Activated CD8-positive, alpha-beta memory T cell treated with anti-CD3 and anti-CD28 coated beads for 1 hour (primary cell): ENCODE data around the gene SMNDC1.
"Not testable (repeated sequence)": the region's sequence is repeated elsewhere in the genome, so short reads cannot be mapped to it uniquely, and the experiment has no call there.

Source experiments
- DNase-seq, 2 donors: peaks; one replicate each; pipeline ENCODE4 v3.0.0-alpha.2; 2020; ENCODE audit warnings: low read depth in 1 of 2; ENCODE audit errors: extremely low read depth in 1 of 2

The SMNDC1 gene

DNA sequence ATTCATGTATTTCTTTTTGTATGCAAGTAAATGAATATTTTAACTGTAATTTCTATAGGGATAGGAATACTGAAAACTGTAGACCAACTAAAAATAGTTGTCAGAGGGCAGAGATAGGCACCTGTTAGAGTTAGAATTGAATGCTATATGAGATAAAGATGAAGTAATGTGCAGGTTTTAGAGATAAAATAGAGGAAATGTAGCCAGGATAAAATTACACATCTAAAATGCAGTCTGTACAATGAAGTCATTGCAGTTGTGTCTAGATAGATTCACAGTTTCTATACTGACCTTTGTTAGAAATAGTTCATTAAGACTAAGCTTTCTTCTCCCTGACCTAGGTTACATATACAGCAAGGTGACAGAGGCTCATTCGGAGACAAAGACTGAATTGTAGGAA is 46.2 kb downstream of the SMNDC1 start:
- DNase-seq: no peak

DNA sequence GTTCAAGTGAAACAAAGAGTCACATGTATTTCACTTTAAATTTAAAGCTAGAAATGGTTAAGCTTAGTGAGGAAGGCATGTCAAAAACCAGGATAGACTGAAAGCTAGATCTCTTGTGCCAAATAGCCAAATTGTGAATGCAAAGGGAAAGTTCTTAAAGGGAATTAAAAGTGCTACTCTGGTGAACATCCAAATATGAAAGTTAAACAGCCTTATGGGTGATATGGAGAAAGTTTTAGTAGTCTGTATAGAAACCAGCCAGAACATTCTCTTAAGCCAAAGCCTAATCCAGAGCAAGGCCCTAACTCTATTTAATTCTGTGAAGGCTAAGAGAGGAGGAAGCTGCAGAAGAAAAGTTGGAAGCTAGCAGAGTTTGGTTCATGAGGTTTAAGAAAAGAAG is 50.3 kb downstream of the SMNDC1 start:
- DNase-seq: no peak

GRCh38 chr10:110252151-110252550 is 52.6 kb downstream of the SMNDC1 start:
- DNase-seq: no peak

DNA sequence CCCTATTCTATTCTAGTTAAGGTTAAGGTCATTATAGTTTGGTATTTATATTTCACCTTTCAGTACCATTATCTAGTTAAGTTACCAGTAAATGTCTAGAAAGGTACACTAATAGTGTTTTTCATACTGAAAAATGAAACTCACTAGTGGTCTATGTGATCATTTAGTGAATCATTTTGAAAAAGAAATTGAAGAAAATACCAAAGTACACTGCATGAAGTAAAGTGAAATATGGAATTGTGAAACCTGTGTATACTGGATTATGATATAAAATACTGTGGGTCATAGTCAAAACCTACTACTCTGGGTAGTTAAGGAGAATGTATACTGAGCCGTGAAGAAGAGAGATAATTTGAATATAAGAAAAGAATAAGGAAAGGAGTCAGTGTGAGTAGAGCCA is 53.3 kb downstream of the SMNDC1 start:
- DNase-seq: not testable (repeated sequence)

DNA sequence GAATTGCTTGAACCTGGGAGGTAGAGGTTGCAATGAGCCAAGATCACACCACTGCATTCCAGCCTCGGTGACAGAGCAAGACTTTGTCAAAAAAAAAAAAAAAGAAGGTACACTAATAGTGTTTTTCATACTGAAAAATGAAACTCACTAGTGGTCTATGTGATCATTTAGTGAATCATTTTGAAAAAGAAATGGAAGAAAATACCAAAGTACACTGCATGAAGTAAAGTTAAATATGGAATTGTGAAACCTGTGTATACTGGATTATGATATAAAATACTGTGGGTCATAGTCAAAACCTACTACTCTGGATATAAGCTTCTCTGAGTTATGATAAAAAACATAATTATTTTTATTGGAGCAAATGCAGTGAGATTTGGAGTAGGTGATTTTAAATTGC is 55.2 kb downstream of the SMNDC1 start:
- DNase-seq: not testable (repeated sequence)

GRCh38 chr10:110247833-110248232 is 56.9 kb downstream of the SMNDC1 start:
- not testable (repeated sequence) for DNase-seq

DNA sequence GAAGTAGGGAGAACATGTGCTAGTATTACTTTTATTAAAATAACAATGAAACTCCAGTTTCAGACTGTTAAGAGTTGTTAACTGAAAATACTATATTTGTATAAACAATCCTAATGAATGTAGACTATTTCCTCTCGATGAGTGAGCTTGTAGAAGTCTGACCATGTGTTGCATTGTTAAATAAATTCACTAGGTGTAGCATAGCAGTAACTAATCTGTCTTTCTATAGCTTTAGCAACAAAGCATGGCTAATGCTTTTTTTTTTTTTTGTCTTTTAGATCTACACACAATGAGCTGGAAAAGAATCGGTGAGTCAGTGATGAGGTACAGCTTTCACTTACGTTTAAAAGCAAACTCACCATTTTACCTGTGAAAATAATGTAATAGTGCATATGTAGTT is 60.2 kb downstream of the SMNDC1 start:
- no peak for DNase-seq

DNA sequence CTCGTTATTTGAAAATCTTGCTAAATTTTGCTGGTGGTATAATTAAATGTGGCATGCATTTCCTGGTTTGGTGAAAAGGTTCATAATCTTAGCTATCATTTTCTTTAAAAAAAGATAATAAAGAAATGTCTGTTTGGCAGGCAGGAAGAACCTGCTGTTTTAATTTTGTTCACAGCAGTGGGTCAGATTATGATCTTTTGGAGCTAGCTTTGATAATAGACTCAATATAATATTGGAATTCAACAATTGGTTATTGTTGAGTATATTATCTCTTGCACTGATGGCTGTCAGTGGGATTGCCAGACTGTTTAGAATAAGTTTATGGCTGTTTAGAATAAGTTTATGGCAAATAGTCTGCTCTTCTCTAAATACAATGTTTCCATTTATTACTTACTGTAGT is 62.2 kb downstream of the SMNDC1 start:
- DNase-seq: no peak

- no peak for DNase-seq
Measured at GRCh38 chr10:110241841-110242240, 62.9 kb downstream of the SMNDC1 start.

GRCh38 chr10:110241407-110241806 is 63.3 kb downstream of the SMNDC1 start:
- DNase-seq: no peak
